ENCODE results near the gene SHISA2.

DNA sequence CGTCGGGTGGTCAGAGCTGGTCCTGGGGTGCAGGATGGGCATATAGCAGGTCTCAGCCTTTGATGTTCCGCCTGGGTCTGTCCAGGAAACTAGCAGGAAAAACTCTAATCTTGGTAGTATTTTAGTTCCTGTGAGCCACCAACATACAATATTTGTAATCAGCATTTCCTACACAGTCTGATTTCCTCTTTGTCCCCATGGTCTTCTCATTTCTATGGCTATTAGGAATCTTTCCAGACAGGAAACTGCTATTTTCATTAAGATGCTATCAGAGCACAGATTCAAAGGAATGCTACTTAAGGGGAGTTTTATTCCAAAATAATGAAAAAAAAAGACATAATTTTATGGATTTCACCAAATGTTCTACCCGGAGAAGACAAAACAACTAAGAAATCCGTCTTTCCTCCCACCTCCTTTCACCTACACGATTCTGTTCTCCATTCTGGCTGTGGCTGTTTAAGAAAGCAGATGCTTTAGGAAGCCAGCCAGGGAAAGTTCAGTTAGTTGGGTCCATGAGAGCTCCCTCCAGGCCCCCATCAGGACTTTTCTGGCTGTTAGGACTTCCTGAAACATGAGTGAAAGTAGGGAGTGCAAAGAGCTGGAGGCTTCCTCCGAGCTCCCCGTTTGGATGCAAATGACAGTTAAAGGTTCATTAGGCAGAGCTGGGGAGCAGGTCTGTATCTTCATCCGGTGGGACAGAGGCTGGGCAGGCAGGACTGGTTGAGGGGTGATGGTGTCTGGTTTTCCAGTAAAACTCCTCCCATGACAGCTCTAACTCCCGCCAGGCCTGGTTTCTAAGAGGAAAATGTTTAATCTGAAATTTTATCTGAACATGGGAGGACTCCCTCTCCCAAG is 36.3 kb downstream of the SHISA2 start:
- TF ChIP-seq, protein P1, sequence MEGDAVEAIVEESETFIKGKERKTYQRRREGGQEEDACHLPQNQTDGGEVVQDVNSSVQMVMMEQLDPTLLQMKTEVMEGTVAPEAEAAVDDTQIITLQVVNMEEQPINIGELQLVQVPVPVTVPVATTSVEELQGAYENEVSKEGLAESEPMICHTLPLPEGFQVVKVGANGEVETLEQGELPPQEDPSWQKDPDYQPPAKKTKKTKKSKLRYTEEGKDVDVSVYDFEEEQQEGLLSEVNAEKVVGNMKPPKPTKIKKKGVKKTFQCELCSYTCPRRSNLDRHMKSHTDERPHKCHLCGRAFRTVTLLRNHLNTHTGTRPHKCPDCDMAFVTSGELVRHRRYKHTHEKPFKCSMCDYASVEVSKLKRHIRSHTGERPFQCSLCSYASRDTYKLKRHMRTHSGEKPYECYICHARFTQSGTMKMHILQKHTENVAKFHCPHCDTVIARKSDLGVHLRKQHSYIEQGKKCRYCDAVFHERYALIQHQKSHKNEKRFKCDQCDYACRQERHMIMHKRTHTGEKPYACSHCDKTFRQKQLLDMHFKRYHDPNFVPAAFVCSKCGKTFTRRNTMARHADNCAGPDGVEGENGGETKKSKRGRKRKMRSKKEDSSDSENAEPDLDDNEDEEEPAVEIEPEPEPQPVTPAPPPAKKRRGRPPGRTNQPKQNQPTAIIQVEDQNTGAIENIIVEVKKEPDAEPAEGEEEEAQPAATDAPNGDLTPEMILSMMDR (IDR thresholded peaks at IDR 0.05 in 4 of 5, conservative IDR thresholded peaks at IDR 0.05 in 1 of 5) = no peak
- TF ChIP-seq POLR2A (IDR thresholded peaks at IDR 0.05) = no peak

Measured in gastrocnemius medialis (tissue), 4 donors.